GM19193 (cell line): Measurements from ENCODE around the gene ZNF8.
A peak's percentile ranks its signal among the peaks of the same experiment; 100 is the strongest.

ENCODE experiments used
- POLR2A ChIP-seq: IDR thresholded peaks from 4 replicates; pipeline ENCODE4 v1.6.1; 2011; ENCODE audit not compliant: insufficient read depth, insufficient read length; ENCODE audit errors: extremely low read depth

The ZNF8 gene

DNA sequence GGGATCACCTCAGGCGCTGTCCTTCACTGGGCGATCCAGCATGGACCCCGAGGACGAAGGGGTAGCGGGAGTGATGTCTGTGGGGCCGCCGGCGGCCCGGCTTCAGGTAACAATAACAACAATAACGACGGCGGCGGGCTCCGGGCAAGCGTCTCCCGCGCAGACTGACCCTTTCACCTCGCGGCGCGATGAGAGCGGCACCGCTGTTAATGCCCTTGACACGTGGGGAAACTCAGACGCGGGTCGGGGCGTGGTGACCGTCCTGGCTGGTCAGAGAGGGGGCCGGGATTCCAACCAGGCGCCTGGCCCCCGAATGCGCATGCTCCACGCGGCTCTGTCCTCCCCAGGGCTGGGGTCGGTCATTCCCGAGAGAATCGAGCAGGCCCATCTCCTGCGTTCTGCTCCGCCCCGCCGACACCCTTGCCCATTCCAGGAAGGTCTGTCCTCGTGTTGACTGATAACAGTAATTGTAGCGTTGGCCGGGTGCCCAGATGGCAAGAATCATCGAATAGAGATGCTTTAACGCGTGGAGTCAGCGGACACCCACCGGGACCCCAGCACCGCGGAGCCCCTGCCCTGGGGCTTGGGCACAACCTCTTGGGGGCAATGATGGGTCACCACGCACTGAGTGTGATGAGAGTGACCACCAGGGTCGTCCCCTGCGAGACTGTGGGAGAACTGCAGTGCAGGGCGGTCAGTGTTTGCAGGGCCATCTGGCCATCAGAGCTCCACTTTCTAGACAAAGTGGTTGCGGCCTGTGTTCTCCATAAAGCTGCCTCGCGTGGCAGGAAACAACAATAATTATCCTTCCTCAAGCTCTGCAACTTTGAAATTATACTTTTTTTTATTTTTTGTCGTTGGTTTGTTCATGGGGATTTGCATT, 528 bp downstream of the ZNF8 start:
- no peak for TF ChIP-seq POLR2A

DNA sequence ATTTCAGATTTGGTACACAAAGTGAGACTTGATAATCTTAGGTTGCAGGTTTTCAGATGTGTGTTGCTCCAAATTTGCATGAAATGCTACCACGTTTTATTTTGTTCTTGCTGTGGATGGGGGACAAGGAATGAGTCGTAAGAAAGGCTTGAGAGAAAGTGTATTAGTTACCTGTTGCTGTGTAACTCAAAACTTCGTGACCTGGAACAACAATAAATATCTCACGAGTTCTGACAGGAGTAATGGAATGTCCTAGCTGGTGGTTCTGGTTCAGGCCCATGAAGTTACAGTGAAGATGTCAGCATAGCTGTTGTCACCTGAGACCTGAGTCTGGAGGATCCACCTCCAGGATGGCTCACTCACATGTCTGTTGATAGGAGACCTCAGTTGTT, 1.2 kb downstream of the ZNF8 start:
- no peak for TF ChIP-seq POLR2A

DNA sequence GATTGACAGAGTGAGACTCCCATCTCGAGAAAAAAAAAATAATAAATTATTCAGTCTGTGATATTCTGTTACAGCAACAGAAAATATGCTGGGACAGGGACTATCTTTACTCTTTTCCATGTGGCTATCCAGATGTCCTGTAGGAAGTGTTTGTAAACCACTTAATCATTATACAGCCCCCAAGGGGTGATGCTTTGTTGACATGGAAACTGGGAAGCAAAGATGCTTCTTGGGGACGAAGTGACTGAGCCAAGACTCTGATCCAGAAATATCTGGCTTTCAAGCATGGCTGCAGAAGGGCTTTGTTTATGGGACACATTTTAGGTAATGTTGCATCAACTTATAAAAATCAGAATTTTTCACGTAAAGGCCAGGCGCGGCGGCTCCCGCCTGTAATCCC, 5.4 kb downstream of the ZNF8 start:
- TF ChIP-seq POLR2A = no peak

GRCh38 chr19:58291943-58292342, 13.2 kb downstream of the ZNF8 start:
- TF ChIP-seq POLR2A = no peak

DNA sequence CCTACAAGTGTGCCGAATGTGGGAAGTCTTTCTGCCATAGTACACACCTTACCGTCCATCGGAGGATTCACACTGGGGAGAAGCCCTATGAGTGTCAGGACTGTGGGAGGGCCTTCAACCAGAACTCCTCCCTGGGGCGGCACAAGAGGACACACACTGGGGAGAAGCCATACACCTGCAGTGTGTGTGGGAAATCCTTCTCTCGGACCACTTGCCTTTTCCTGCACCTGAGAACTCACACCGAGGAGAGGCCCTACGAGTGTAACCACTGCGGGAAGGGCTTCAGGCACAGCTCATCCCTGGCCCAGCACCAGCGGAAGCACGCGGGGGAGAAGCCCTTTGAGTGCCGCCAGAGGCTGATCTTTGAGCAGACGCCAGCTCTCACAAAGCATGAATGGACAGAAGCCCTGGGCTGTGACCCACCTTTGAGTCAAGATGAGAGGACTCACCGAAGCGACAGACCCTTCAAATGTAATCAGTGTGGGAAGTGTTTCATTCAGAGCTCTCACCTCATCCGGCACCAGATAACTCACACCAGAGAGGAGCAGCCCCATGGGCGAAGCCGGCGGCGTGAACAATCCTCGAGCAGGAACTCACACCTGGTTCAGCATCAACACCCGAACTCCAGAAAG, 16.1 kb downstream of the ZNF8 start:
- TF ChIP-seq POLR2A = no peak

- no peak for TF ChIP-seq POLR2A
Observed at GRCh38 chr19:58296104-58296503, 17.3 kb downstream of the ZNF8 start.

DNA sequence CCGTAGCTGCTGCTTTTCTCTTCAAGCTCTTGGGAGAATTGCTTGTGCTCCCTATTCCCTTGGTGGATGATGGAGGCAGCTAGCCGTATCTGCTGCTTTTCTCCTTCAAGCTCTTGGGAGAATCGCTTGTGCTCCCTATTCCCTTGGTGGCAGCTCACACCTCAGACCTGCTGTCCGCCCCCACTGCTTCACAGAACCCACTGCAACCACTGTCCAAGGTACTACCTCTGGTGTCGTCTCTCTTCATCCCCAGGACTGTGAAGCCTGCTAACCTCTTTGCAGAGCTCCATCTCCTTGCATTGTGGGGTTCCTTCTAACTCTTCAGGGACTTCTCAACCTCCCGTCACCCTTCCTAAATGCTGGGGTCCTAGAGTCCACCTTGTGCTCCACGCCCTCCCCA, 21.9 kb downstream of the ZNF8 start:
- no peak for TF ChIP-seq POLR2A

- TF ChIP-seq POLR2A = no peak
Observed at GRCh38 chr19:58304255-58304654, 25.5 kb downstream of the ZNF8 start.

- no peak for TF ChIP-seq POLR2A
Observed at GRCh38 chr19:58304748-58305064, 26.0 kb downstream of the ZNF8 start.

- TF ChIP-seq POLR2A = peak; percentile 97
Observed at GRCh38 chr19:58305065-58305931, 26.5 kb downstream of the ZNF8 start, which contains the start of gene ERVK3-1. Gene ERVK3-1, plus strand, starts transcription at chr19:58305377. Its CDS starts 6,792 bp downstream, at chr19:58312169.

DNA sequence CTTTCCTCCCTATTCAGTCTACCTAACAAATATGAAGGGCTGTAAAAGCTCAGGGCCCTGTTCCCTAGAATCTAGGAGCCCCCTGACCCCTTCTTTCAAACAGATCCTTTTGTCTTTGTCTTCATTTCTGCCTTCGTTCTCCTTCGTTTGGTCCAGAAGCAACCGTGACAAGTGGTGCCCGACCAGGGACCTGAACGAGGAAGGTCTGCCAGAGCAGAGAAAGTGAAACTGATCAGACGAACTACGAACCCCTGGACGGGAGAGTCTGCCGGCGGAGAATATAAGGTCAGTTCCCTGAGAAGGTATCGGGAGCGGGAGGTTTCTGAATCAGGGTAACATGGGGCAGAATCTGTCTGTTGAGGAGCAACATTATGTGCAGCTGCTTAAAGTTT, 27.2 kb downstream of the ZNF8 start:
- no peak for TF ChIP-seq POLR2A

GRCh38 chr19:58307736-58308135, 29.0 kb downstream of the ZNF8 start:
- TF ChIP-seq POLR2A = no peak

GRCh38 chr19:58311345-58311865, 32.6 kb downstream of the ZNF8 start:
- no peak for TF ChIP-seq POLR2A

DNA sequence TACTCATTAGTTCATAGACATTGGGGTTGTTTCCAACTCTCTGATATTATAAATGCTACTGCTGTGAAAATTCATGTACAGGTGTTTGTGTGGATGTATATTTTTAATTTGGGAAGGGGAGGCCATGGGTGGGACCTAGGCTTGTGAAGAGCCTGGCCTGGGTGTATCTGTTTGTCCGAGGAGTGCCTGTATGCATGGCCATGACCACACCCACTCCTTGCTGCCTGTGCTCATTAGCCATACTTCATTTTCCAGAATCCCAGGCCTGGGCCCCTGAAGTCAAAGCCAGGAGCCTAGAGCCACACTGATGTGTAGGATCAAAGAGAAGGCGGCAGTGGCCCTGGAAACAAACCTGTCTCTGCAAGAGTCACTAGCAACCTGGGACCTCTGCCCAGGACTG, 36.8 kb downstream of the ZNF8 start:
- TF ChIP-seq POLR2A = no peak

GRCh38 chr19:58317476-58318072, 38.8 kb downstream of the ZNF8 start:
- TF ChIP-seq POLR2A = no peak
